GOT3 (cell line): Measurements from ENCODE around the gene GRIK4.

ENCODE experiments used
- DNase-seq: peaks from one replicate; lab custom pipeline; 2025; ENCODE audit warnings: mixed read lengths; lab: John Stamatoyannopoulos, UW

Gene GRIK4

GRCh38 chr11:120525261-120526171, 14.0 kb downstream of the GRIK4 start:
- DNase-seq = no peak

GRCh38 chr11:120526241-120526640, 14.7 kb downstream of the GRIK4 start:
- DNase-seq = no peak

- no peak for DNase-seq
Observed at GRCh38 chr11:120527111-120527761, 15.7 kb downstream of the GRIK4 start.

- no peak for DNase-seq
Observed at GRCh38 chr11:120528749-120529148, 17.2 kb downstream of the GRIK4 start.

- no peak for DNase-seq
Observed at GRCh38 chr11:120529214-120529613, 17.7 kb downstream of the GRIK4 start.

- no peak for DNase-seq
Observed at GRCh38 chr11:120529911-120530310, 18.4 kb downstream of the GRIK4 start.

GRCh38 chr11:120532082-120532831, 20.7 kb downstream of the GRIK4 start:
- DNase-seq = no peak

- no peak for DNase-seq
Observed at GRCh38 chr11:120532832-120533196, 21.3 kb downstream of the GRIK4 start.

GRCh38 chr11:120536091-120536796, 24.7 kb downstream of the GRIK4 start:
- no peak for DNase-seq

GRCh38 chr11:120536797-120537169, 25.2 kb downstream of the GRIK4 start:
- DNase-seq = no peak

GRCh38 chr11:120537996-120538395, 26.4 kb downstream of the GRIK4 start:
- no peak for DNase-seq

- DNase-seq = no peak
Observed at GRCh38 chr11:120538707-120539106, 27.2 kb downstream of the GRIK4 start.

- no peak for DNase-seq
Observed at GRCh38 chr11:120539667-120540369, 28.3 kb downstream of the GRIK4 start.

- DNase-seq = no peak
Observed at GRCh38 chr11:120540744-120541465, 29.4 kb downstream of the GRIK4 start.

GRCh38 chr11:120543521-120544215, 32.1 kb downstream of the GRIK4 start:
- no peak for DNase-seq

GRCh38 chr11:120545813-120546212, 34.3 kb downstream of the GRIK4 start:
- DNase-seq = no peak

- DNase-seq = peak; percentile 39
Observed at GRCh38 chr11:120546312-120547205, 35.0 kb downstream of the GRIK4 start.

- DNase-seq = no peak
Observed at GRCh38 chr11:120547316-120547715, 35.8 kb downstream of the GRIK4 start.
